Measurements from ENCODE around the gene FBN3.
A peak's percentile ranks its signal among the peaks of the same experiment; 100 is the strongest.
"Not testable (repeated sequence)": the region's sequence is repeated elsewhere in the genome, so short reads cannot be mapped to it uniquely, and the experiment has no call there.

Gene FBN3

GRCh38 chr19:8149261-8150094, at the start of gene FBN3:
Gene FBN3, minus strand, starts transcription at chr19:8149592. Its CDS starts 2,112 bp downstream, at chr19:8147480.
- no peak for DNase-seq

GRCh38 chr19:8196271-8196927, 47.0 kb upstream of the FBN3 start:
- DNase-seq = no peak

- DNase-seq = no peak
These were observed 45.3 kb upstream of the FBN3 start for GRCh38 chr19:8194528-8195267.

DNA sequence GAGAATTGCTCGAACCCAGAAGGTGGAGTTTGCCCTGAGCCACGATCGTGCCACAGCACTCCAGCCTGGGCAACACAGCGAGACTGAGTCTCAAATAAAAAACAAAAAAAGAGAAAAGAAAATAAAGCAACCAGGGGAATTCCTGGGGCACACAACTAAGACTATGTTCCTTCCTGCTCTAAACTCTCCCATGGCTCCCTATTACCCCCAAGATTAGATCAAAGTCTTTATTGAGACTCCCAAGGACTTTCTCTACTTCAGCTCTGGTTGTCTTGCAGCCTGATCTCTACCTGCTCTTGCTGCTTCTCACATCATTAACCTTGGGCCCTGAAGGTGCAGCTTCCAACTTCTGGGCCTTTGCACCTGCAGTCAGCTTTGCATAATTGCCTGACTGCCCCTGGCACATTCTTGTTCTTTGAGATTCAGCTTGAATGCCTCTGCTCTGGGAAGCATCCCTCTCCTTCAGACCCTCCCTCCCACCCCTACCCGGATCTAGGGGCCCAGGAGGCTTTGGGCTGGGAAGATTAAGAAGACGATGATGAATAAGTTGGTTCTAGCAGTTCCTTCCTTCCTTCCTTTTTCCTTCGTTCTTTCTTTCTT, 42.9 kb upstream of the FBN3 start:
- DNase-seq = no peak

DNA sequence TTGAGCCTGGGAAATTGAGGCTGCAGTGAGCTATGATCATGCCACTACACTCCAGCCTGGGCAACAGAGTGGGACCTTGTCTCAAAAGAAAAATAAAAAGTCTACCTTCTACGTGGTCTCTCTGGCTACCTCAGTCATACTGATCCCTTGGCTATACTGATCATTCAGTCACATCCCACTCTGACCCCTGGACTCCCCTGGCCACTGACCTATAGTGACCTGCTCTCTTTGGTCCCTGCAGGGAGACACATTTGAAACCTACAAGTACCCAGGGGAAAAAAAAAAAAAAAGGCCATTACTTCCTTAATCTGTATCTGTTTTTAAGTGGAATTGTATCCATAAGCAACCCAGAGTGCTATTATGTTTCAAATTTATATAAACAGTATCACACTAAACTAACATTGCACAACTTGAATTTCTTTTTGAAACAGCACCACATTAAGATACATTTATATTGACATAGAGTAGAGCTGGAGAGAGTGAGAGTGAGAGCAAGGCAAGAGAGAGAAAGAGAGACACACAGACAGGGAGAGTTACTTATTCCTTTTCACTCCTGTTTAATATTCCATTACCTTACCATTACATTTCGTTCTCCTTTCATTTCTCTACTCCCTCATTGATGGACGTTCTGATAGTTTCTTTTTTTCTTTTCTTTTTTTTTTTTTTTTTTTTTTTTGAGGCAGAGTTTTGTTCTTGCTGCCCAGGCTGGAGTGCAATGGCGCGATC, 36.1 kb upstream of the FBN3 start:
- DNase-seq = no peak

DNA sequence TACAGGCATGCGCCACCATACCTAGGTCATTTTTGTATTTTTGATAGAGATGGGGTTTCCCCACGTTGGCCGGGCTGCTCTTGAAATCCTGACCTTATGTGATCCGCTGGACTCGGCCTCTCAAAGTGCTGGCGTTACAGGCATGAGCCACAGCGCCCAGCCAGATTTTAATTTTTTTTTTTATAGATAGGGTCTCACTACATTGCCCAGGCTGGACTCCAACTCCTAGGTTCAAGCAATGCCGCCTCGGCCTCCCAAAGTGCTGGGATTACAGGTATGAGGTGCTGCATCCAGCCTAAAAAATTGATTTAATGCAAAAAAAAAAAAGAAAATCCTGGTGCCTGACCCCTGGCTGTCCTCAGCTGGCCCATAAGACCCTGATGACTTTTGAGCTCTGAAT, 34.9 kb upstream of the FBN3 start:
- DNase-seq = no peak

DNA sequence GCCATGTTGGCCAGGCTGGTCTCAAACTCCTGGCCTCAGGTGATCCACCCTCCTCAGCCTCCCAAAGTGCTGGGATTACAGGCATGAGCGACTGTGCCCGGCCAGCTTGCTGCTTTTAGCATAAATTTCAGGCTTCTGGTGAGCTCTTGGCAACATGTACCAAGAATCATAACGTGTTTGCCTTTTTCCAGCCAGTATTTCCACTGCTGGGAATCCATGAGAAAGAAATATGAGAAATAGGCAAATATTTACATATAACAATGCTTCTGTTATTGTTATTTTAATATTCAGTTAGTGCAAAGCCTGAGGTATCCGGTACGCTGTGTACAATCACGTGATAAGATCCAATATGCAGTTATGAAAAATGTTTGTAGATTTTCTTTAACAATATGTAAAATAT, 30.6 kb upstream of the FBN3 start:
- no peak for DNase-seq

DNA sequence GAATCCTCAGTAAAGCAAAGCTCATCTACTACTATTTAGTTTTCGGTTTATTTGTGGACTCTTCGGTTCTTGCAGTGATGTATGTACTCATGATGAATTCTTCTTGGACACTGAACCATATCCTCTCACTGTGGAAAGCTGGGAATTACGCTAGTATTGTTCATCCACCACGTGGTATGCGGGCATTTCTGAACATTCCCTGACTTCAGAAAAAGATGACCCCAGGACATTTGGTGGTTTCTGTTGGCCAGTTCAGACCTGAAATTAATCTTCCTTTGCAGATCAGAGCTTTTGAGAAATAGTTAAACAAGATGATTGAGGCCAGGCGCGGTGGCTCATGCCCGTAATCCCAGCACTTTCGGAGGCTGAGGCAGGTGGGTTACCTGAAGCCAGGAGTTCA, 25.3 kb upstream of the FBN3 start:
- DNase-seq = no peak

- no peak for DNase-seq
These were observed 19.1 kb upstream of the FBN3 start for GRCh38 chr19:8168537-8168936.

DNA sequence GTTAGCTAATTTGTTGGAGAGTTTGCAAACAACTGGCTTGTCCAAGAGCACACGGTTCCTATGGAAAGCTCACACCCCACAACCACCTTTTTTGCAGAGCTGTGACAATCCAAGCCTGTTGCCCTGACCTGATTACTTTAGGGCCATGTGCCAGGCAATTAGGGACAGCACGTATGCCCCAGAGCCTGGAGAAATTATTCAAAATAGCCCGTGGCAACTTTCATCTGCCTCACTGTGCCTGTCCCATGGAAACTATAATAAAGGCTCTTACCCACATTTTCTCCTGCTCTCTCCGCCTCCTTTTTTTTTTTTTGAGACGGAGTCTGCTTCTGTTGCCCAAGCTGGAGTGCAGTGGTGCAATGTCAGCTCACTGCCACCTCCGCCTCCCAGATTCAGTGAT, 18.6 kb upstream of the FBN3 start:
- DNase-seq = no peak

GRCh38 chr19:8163759-8164158, 14.4 kb upstream of the FBN3 start:
- DNase-seq = no peak

- peak; percentile 40 for DNase-seq
These were observed 11.8 kb upstream of the FBN3 start for GRCh38 chr19:8161135-8161646.

GRCh38 chr19:8159322-8159721, 9.9 kb upstream of the FBN3 start:
- not testable (repeated sequence) for DNase-seq

GRCh38 chr19:8158411-8159074, 9.2 kb upstream of the FBN3 start:
- no peak for DNase-seq

GRCh38 chr19:8155318-8155717, 5.9 kb upstream of the FBN3 start:
- DNase-seq = no peak

DNA sequence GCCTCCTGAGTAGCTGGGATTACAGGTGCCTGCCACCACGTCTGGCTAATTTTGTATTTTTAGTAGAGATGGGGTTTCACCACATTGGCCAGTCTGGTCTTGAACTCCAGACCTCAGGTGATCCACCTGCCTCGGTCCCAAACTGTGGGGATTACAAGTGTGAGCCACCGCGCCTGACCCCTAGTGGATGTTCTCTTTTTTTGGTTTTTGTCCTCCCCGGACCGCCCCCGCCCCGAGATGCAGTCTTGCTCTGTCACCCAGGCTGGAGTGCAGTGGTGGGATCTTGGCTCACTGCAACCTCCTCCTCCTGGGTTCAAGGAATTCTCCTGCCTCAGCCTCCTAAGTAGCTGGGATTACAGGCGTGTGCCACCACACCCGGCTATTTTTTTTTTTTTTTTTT, 4.6 kb upstream of the FBN3 start:
- DNase-seq = not testable (repeated sequence)

- DNase-seq = no peak
These were observed 2.3 kb upstream of the FBN3 start for GRCh38 chr19:8151767-8152035.

GRCh38 chr19:8150998-8151766, 1.8 kb upstream of the FBN3 start:
- DNase-seq = no peak

DNA sequence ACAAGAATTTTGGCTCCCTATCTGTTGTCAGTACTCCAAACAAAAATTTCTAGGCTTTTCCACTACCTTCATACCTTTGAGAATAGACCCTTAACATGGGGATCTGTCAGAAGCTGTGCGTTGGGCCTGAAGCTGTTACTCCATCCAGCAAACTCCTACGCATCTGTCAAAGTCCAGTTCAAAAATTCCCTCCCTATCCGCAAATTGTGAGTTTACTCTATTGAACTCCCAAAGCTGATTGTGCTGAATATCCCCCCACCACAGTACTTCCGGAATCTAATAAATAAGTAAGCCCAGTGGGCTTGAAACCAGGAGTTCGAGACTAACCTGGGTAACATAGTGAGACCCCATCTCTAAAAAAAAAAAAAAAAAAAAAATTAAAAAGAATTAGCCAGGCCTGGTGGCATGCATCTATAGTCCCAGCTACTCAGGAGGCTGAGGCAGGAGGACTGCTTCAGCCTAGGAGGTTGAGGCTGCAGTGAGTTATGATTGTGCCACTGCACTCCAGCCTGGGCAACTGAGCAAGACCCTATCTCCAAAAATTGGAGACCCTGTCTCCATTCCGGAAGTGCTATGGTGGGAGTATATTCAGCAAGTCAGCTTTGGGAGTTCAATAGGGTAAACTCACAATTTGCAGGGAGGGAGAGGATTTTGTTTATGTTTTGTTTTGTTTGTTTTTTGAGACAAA, 930 bp upstream of the FBN3 start:
- DNase-seq = no peak

- no peak for DNase-seq
These were observed 757 bp downstream of the FBN3 start for GRCh38 chr19:8148410-8149260.
